ENCODE results near the gene WRAP73.
A peak's percentile ranks its signal among the peaks of the same experiment; 100 is the strongest.

The WRAP73 gene

DNA sequence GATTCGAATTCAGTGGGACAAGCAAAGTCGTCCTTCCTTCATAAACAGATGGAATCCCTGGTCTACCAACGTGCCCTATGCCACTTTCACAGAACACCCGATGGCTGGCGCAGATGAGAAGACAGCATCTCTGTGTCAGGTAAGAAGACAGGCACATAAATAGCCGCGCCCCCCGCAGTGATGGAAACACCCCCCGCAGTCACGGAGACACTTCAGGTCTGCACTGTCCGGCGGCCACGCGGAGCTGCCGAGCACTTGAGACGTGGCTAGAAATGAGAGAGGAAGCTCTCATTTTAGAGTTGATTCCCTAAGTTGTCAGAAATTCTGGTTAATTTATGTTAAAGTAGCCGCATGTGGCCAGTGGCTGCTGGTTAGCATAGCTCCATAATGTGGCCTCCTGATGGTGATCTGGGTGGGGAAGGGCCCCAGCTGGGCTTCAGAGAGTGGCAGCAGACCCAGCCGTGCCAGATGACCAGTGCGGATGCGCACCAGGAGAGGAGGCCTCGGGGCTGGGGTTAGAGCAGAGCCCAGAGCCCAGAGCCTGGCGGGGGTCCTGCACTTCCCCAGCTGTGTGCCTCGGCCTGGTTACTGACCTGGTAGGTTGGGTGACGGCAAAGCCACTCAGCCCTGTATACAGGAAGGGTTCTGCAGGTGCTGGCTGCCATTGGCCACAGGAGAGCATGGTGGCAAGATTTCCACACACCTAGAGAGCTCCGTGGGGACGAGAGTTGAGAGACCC, 22.2 kb downstream of the WRAP73 start:
- no peak for TF ChIP-seq TEAD4 (IDR thresholded peaks at IDR 0.05)
- TF ChIP-seq ZBTB7A (IDR thresholded peaks at IDR 0.05; ENCODE audit: low read depth) = no peak
- TF ChIP-seq RAD21 (IDR thresholded peaks at IDR 0.05; ENCODE audit: low read depth) = no peak
- TF ChIP-seq EGR1 (IDR thresholded peaks at IDR 0.05) = no peak
- TF ChIP-seq, protein P1, sequence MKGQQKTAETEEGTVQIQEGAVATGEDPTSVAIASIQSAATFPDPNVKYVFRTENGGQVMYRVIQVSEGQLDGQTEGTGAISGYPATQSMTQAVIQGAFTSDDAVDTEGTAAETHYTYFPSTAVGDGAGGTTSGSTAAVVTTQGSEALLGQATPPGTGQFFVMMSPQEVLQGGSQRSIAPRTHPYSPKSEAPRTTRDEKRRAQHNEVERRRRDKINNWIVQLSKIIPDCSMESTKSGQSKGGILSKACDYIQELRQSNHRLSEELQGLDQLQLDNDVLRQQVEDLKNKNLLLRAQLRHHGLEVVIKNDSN (IDR thresholded peaks at IDR 0.05) = no peak
- no peak for TF ChIP-seq TAF1 (IDR thresholded peaks at IDR 0.05; ENCODE audit: low read depth)
- no peak for TF ChIP-seq CREB1 (IDR thresholded peaks at IDR 0.05; ENCODE audit: low read depth)

DNA sequence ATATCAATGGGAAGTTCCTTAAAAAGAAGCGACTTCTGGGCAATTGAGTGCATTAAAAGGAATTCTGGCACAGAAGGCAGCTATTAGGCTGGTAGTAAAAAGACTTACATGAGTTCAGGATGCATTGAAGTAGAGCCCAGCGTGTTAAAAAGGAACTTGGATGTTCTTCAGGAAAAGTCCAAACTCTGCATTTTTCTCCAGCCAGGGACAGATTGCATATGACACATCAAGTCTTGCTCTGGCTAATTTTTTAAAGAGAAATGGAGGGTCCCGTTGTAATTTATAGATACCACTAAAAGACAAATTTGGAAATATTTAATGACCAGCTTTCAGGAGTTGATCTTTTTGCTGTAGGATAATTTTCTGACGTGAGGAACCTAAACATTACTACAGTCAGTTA, 23.9 kb downstream of the WRAP73 start:
- TF ChIP-seq RAD21 (IDR thresholded peaks at IDR 0.05; ENCODE audit: low read depth) = no peak
- no peak for TF ChIP-seq TCF12 (IDR thresholded peaks at IDR 0.05; ENCODE audit: low read depth)
- TF ChIP-seq, protein P2, sequence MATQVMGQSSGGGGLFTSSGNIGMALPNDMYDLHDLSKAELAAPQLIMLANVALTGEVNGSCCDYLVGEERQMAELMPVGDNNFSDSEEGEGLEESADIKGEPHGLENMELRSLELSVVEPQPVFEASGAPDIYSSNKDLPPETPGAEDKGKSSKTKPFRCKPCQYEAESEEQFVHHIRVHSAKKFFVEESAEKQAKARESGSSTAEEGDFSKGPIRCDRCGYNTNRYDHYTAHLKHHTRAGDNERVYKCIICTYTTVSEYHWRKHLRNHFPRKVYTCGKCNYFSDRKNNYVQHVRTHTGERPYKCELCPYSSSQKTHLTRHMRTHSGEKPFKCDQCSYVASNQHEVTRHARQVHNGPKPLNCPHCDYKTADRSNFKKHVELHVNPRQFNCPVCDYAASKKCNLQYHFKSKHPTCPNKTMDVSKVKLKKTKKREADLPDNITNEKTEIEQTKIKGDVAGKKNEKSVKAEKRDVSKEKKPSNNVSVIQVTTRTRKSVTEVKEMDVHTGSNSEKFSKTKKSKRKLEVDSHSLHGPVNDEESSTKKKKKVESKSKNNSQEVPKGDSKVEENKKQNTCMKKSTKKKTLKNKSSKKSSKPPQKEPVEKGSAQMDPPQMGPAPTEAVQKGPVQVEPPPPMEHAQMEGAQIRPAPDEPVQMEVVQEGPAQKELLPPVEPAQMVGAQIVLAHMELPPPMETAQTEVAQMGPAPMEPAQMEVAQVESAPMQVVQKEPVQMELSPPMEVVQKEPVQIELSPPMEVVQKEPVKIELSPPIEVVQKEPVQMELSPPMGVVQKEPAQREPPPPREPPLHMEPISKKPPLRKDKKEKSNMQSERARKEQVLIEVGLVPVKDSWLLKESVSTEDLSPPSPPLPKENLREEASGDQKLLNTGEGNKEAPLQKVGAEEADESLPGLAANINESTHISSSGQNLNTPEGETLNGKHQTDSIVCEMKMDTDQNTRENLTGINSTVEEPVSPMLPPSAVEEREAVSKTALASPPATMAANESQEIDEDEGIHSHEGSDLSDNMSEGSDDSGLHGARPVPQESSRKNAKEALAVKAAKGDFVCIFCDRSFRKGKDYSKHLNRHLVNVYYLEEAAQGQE (IDR thresholded peaks at IDR 0.05; ENCODE audit: low read depth) = no peak
- TF ChIP-seq YY1 (IDR thresholded peaks at IDR 0.05; ENCODE audit: low read depth) = no peak
- TF ChIP-seq TEAD4 (IDR thresholded peaks at IDR 0.05) = no peak
- TF ChIP-seq EP300 (IDR thresholded peaks at IDR 0.05; ENCODE audit: borderline replicate concordance) = no peak
- TF ChIP-seq FOXM1 (IDR thresholded peaks at IDR 0.05; ENCODE audit: borderline replicate concordance, low read depth) = no peak
- TF ChIP-seq, protein P1 (IDR thresholded peaks at IDR 0.05) = no peak
- no peak for TF ChIP-seq TAF1 (IDR thresholded peaks at IDR 0.05; ENCODE audit: low read depth)
- no peak for TF ChIP-seq CREB1 (IDR thresholded peaks at IDR 0.05; ENCODE audit: low read depth)
- TF ChIP-seq, protein P3, sequence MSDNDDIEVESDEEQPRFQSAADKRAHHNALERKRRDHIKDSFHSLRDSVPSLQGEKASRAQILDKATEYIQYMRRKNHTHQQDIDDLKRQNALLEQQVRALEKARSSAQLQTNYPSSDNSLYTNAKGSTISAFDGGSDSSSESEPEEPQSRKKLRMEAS (IDR thresholded peaks at IDR 0.05) = no peak
- no peak for TF ChIP-seq ZBTB7A (IDR thresholded peaks at IDR 0.05; ENCODE audit: low read depth)
- TF ChIP-seq CEBPB (IDR thresholded peaks at IDR 0.05) = no peak
- TF ChIP-seq EGR1 (IDR thresholded peaks at IDR 0.05) = no peak
- TF ChIP-seq NFIC (IDR thresholded peaks at IDR 0.05) = no peak

DNA sequence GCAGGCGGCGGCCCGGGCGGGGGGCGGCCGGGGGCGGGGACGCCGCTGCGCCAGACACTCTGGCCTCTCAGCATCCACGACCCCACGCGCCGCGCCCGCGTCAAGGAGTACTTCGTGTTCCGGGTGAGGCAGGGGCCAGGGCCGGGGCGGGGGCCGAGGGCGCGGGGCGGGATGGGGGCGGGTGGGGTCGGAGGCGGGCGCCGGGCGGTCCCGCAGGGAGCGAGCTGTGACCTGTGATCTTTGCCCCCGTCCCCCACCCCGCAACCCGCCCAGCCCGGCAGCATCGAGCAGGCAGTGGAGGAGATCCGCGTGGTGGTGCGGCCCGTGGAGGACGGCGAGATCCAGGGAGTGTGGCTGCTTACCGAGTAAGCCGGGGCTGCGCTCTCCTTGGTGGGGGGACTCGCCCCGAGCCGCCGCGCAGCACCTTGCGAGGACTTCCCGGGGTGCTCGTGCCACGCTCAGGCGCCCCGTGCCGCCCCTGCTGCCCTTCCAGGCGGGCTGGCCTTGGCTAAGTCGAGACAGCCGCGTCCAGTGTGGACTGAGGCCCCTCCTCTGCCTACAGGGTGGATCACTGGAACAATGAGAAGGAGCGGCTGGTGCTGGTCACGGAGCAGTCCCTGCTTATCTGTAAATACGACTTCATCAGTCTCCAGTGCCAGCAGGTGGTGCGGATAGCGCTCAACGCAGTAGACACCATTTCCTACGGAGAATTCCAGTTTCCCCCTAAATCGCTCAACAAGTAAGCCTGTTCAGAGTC, 24.6 kb downstream of the WRAP73 start:
- 0 out of 2 replicates have a peak, but pooled peaks have one; percentile 46 for TF ChIP-seq ZBTB7A (IDR thresholded peaks at IDR 0.05; ENCODE audit: low read depth)
- TF ChIP-seq EP300 (IDR thresholded peaks at IDR 0.05; ENCODE audit: borderline replicate concordance) = no peak
- TF ChIP-seq, protein P3 (IDR thresholded peaks at IDR 0.05) = peak; percentile 27; the same call in 1 of the 2 replicates
- TF ChIP-seq EGR1 (IDR thresholded peaks at IDR 0.05) = no peak

DNA sequence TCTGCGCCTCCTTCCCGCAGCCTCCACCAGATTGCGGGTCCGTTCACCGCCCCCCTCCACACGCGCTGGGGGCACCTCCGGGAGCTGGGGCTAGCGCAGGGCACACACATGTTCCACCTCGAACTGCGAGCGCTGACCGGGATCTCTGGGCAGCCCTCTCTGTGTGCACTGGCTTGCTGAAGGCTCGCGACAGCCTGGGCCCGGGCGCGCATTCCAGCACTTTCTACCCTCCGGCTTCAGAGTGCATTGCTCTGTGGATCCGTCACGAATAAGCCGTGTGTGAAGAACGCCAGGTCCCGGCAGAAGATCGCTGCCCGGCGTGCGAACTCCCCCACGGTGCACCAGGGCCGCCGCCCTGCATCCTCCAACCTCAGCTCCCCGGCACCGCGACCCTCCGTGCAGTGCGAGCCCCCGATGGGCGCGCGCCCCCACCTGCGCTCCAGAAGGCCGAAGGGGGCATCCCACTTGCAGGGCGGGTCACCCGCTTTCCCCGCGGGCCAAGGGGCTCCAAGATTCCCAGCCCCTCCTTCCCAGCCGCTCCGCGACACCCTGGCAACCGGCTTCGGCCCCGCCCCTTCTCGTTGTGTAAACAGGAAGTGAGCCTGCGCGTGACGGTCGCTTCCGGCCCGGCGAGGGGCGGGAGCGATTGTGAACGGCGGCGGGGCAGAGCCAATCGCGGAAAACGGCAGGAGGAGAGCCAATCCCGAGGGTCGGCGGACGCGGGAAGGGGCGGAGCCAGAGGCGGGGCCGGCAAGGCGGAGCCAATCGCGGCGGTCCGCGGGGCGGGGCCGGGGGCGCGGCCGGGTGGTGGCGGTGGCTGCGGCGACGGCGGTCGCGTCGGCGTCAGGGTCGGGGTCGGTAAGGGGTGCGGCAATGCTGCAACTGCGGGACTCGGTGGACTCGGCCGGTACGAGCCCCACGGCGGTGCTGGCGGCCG, 25.4 kb downstream of the WRAP73 start, which contains the start of gene TPRG1L:
TPRG1L (plus strand) TSS at position 816 of the 937 bp plus-strand sequence; CDS start at position 874, 58 bp downstream.
- TF ChIP-seq YY1 (IDR thresholded peaks at IDR 0.05; ENCODE audit: low read depth) = no peak
- no peak for TF ChIP-seq FOXM1 (IDR thresholded peaks at IDR 0.05; ENCODE audit: borderline replicate concordance, low read depth)
- TF ChIP-seq, protein P2 (IDR thresholded peaks at IDR 0.05; ENCODE audit: low read depth) = no peak
- TF ChIP-seq, protein P3 (IDR thresholded peaks at IDR 0.05) = peak; percentile 73
- peak; percentile 87 for TF ChIP-seq ZBTB7A (IDR thresholded peaks at IDR 0.05; ENCODE audit: low read depth)
- peak; percentile 65; the same call in 1 of the 2 replicates for TF ChIP-seq CREB1 (IDR thresholded peaks at IDR 0.05; ENCODE audit: low read depth)
- no peak for TF ChIP-seq NFIC (IDR thresholded peaks at IDR 0.05)
- no peak; the same call in 1 of the 2 replicates for TF ChIP-seq TAF1 (IDR thresholded peaks at IDR 0.05; ENCODE audit: low read depth)
- no peak for TF ChIP-seq RAD21 (IDR thresholded peaks at IDR 0.05; ENCODE audit: low read depth)
- TF ChIP-seq CEBPB (IDR thresholded peaks at IDR 0.05) = no peak
- no peak for TF ChIP-seq EP300 (IDR thresholded peaks at IDR 0.05; ENCODE audit: borderline replicate concordance)
- TF ChIP-seq, protein P1 (IDR thresholded peaks at IDR 0.05) = peak; percentile 89
- no peak for TF ChIP-seq EGR1 (IDR thresholded peaks at IDR 0.05)
- peak; percentile 16; the same call in 1 of the 2 replicates for TF ChIP-seq TCF12 (IDR thresholded peaks at IDR 0.05; ENCODE audit: low read depth)
- TF ChIP-seq TEAD4 (IDR thresholded peaks at IDR 0.05) = no peak

Data from Ishikawa (cell line).